Measurements from ENCODE around the gene WASF3.

WASF3 gene

GRCh38 chr13:26590379-26590778, 32.9 kb downstream of the WASF3 start:
- no peak for DNase-seq

- no peak for DNase-seq
Observed at GRCh38 chr13:26590951-26591350, 33.5 kb downstream of the WASF3 start.

GRCh38 chr13:26591672-26592071, 34.2 kb downstream of the WASF3 start:
- DNase-seq: no peak

- DNase-seq: no peak
Observed at GRCh38 chr13:26593661-26594060, 36.2 kb downstream of the WASF3 start.

- DNase-seq: no peak
Observed at GRCh38 chr13:26594363-26594762, 36.9 kb downstream of the WASF3 start.

GRCh38 chr13:26596458-26596857, 39.0 kb downstream of the WASF3 start:
- DNase-seq: no peak

- no peak for DNase-seq
Observed at GRCh38 chr13:26599403-26599802, 41.9 kb downstream of the WASF3 start.

GRCh38 chr13:26599860-26600259, 42.4 kb downstream of the WASF3 start:
- no peak for DNase-seq

- DNase-seq: no peak
Observed at GRCh38 chr13:26600343-26600742, 42.9 kb downstream of the WASF3 start.

GRCh38 chr13:26601669-26602068, 44.2 kb downstream of the WASF3 start:
- DNase-seq: peak; percentile 8 to 39

GRCh38 chr13:26602783-26603182, 45.3 kb downstream of the WASF3 start:
- DNase-seq: no peak

GRCh38 chr13:26604784-26605545, 47.5 kb downstream of the WASF3 start:
- no peak for DNase-seq

- no peak for DNase-seq
Observed at GRCh38 chr13:26605845-26606244, 48.4 kb downstream of the WASF3 start.

GRCh38 chr13:26606631-26607030, 49.1 kb downstream of the WASF3 start:
- DNase-seq: no peak

GRCh38 chr13:26614721-26615120, 57.2 kb downstream of the WASF3 start:
- no peak for DNase-seq

- no peak for DNase-seq
Observed at GRCh38 chr13:26616126-26616525, 58.6 kb downstream of the WASF3 start.

- DNase-seq: no peak
Observed at GRCh38 chr13:26618726-26619125, 61.2 kb downstream of the WASF3 start.

- DNase-seq: no peak
Observed at GRCh38 chr13:26619358-26619757, 61.9 kb downstream of the WASF3 start.

- DNase-seq: no peak
Observed at GRCh38 chr13:26621731-26622401, 64.4 kb downstream of the WASF3 start.

GRCh38 chr13:26623125-26623524, 65.6 kb downstream of the WASF3 start:
- no peak for DNase-seq

GRCh38 chr13:26624572-26624971, 67.1 kb downstream of the WASF3 start:
- DNase-seq: no peak

GRCh38 chr13:26626271-26626670, 68.8 kb downstream of the WASF3 start:
- DNase-seq: no peak

GRCh38 chr13:26628706-26629105, 71.2 kb downstream of the WASF3 start:
- DNase-seq: no peak

GRCh38 chr13:26629260-26629825, 71.9 kb downstream of the WASF3 start:
- DNase-seq: no peak

Measured in inflammatory macrophage (primary cell).